IMR-90 (cell line): ENCODE measurements around the gene ADGRL1. TPM values are rescaled to one million over a fixed set of nuclear protein-coding genes. Genes with fewer than 3 reads are reported as not detected.

Experiments used
- ATAC-seq: fragments of 200-7000 bp; cut with Tn5 transposase; 2 replicates; pipeline ENCODE4 v1.9.1; 2020; ENCODE audit warnings: low read depth, mild to moderate bottlenecking, moderate library complexity
- BruUV-seq: library from RNA; stranded (reverse); fragments of 400-500 nt; replicated peaks from 2 replicates; lab custom pipeline; 2021; lab: Mats Ljungman, UMichigan
- CTCF ChIA-PET: fragments of 300-600 bp; formaldehyde crosslinking; extraction: SDS; loops from one replicate; lab custom pipeline; 2021; ENCODE audit warnings: antibody characterized with exemption; lab: Yijun Ruan, JAX
- POLR2A ChIA-PET: fragments of 300-600 bp; sonication (Branson Sonifier 250); formaldehyde crosslinking; loops from one replicate; lab custom pipeline; 2022; ENCODE audit warnings: antibody characterized with exemption; ENCODE audit not compliant: unreplicated experiment; lab: Charles Lee
- DNase-seq: peaks from one replicate; pipeline ENCODE4 v3.0.0; 2013
- H2AFZ ChIP-seq: replicated peaks from 2 replicates; pipeline ENCODE3; 2013; ENCODE audit warnings: low read length, mild to moderate bottlenecking; ENCODE audit not compliant: poor library complexity
- H2AK5ac ChIP-seq: 2 replicates; pipeline ENCODE4 v1.6.1; 2013; ENCODE audit warnings: low read depth, low read length, inconsistent platforms
- H2AK9ac ChIP-seq: replicated peaks from 2 replicates; pipeline ENCODE3; 2013; ENCODE audit warnings: mild to moderate bottlenecking, low read depth, low read length, moderate library complexity; ENCODE audit not compliant: poor library complexity
- H2BK120ac ChIP-seq: 2 replicates; pipeline ENCODE4 v1.6.1; 2013; ENCODE audit warnings: low read depth, low read length, inconsistent platforms
- H2BK15ac ChIP-seq: 3 replicates; pipeline ENCODE4 v1.6.1; 2013; ENCODE audit warnings: low read depth, low read length, inconsistent platforms
- H2BK20ac ChIP-seq: 2 replicates; pipeline ENCODE4 v1.6.1; 2013; ENCODE audit warnings: low read depth, mild to moderate bottlenecking, inconsistent platforms, low read length, moderate library complexity
- H2BK5ac ChIP-seq: 2 replicates; pipeline ENCODE4 v1.6.1; 2013; ENCODE audit warnings: mild to moderate bottlenecking, low read depth, low read length, inconsistent platforms; ENCODE audit not compliant: poor library complexity, severe bottlenecking
- H3K14ac ChIP-seq: replicated peaks from 2 replicates; pipeline ENCODE4 v1.6.1; 2013; ENCODE audit warnings: low read depth, low read length, inconsistent platforms
- H3K18ac ChIP-seq: 2 replicates; pipeline ENCODE4 v1.6.1; 2013; ENCODE audit warnings: low read depth, low read length, control low read depth
- H3K23ac ChIP-seq: 2 replicates; pipeline ENCODE4 v1.6.1; 2013; ENCODE audit warnings: low read depth, low read length, inconsistent platforms
- H3K27ac ChIP-seq: 2 replicates; pipeline ENCODE4 v1.5.1; 2013; ENCODE audit warnings: mild to moderate bottlenecking, control low read depth, low read length; ENCODE audit not compliant: insufficient read depth
- H3K27me3 ChIP-seq: 2 replicates; pipeline ENCODE4 v1.6.1; 2013; ENCODE audit warnings: low read length; ENCODE audit not compliant: control insufficient read depth, insufficient read depth
- H3K36me3 ChIP-seq: 2 replicates; pipeline ENCODE4 v1.6.1; 2013; ENCODE audit warnings: low read length, mixed read lengths; ENCODE audit not compliant: control insufficient read depth, insufficient read depth
- H3K4ac ChIP-seq: 2 replicates; pipeline ENCODE4 v1.6.1; 2013; ENCODE audit warnings: low read depth, low read length, inconsistent platforms
- H3K4me1 ChIP-seq: 2 replicates; pipeline ENCODE4 v1.6.1; 2013; ENCODE audit warnings: low read length, mixed read lengths; ENCODE audit not compliant: control insufficient read depth, insufficient read depth
- H3K4me2 ChIP-seq: 2 replicates; pipeline ENCODE4 v1.6.1; 2013; ENCODE audit warnings: low read depth, mild to moderate bottlenecking, control low read depth, low read length, moderate library complexity
- H3K4me3 ChIP-seq: 2 replicates; pipeline ENCODE4 v1.5.1; 2013; ENCODE audit warnings: low read depth, mild to moderate bottlenecking, control low read depth, low read length, moderate library complexity; ENCODE audit not compliant: insufficient read depth
- H3K56ac ChIP-seq: 2 replicates; pipeline ENCODE4 v1.6.1; 2013; ENCODE audit warnings: low read length, inconsistent platforms; ENCODE audit not compliant: insufficient read depth; ENCODE audit errors: extremely low read depth
- H3K79me1 ChIP-seq, 2 experiments: 2 replicates each; pipeline ENCODE4 v1.6.1; 2013; ENCODE audit warnings: low read length in 2 of 2, inconsistent platforms in 1 of 2, low read depth in 1 of 2
- H3K9ac ChIP-seq: 2 replicates; pipeline ENCODE4 v1.6.1; 2013; ENCODE audit warnings: low read depth, low read length, control low read depth
- H3K9me1 ChIP-seq: 2 replicates; pipeline ENCODE4 v1.6.1; 2013; ENCODE audit warnings: low read length, inconsistent platforms; ENCODE audit not compliant: insufficient read depth
- H3K9me3 ChIP-seq: 2 replicates; pipeline ENCODE4 v1.6.1; 2013; ENCODE audit warnings: low read length; ENCODE audit not compliant: control insufficient read depth, insufficient read depth
- H4K20me1 ChIP-seq: 2 replicates; pipeline ENCODE4 v1.6.1; 2013; ENCODE audit warnings: low read length, inconsistent platforms; ENCODE audit not compliant: insufficient read depth
- H4K5ac ChIP-seq: 2 replicates; pipeline ENCODE4 v1.6.1; 2013; ENCODE audit warnings: mild to moderate bottlenecking, low read depth, low read length, control low read depth
- H4K8ac ChIP-seq, 2 experiments: 2 replicates each; pipeline ENCODE4 v1.6.1; 2013; ENCODE audit warnings: low read depth in 2 of 2, low read length in 2 of 2, control low read depth in 1 of 2, inconsistent platforms in 1 of 2
- H4K91ac ChIP-seq: 2 replicates; pipeline ENCODE4 v1.6.1; 2013; ENCODE audit warnings: low read depth, low read length, inconsistent platforms; ENCODE audit not compliant: insufficient read depth
- BHLHE40 ChIP-seq: fragments of 150-350 bp; IDR thresholded peaks from 2 replicates; pipeline ENCODE4 v1.6.1; 2016; ENCODE audit warnings: mild to moderate bottlenecking, low read depth, low read length
- MAZ ChIP-seq: IDR thresholded peaks from 2 replicates; pipeline ENCODE4 v1.6.1; 2012; ENCODE audit warnings: low read depth, mild to moderate bottlenecking, low read length, improper control_type of control experiment, moderate library complexity, borderline replicate concordance
- NFE2L2 ChIP-seq: fragments of 150-350 bp; IDR thresholded peaks from 2 replicates; pipeline ENCODE4 v1.6.1; 2016; ENCODE audit warnings: low read depth, mild to moderate bottlenecking, low read length
- RCOR1 ChIP-seq: IDR thresholded peaks from 2 replicates; pipeline ENCODE4 v1.6.1; 2012; ENCODE audit warnings: mild to moderate bottlenecking, low read length, improper control_type of control experiment; ENCODE audit not compliant: insufficient replicate concordance
- RFX5 ChIP-seq: IDR thresholded peaks from 2 replicates; pipeline ENCODE4 v1.8.0; 2012; ENCODE audit warnings: low read depth, mild to moderate bottlenecking, low read length, moderate library complexity
- WGBS, 2 experiments: methylation state at CpG; one replicate each; pipeline versions ENCODE4 v1.1.5 to v1.1.7; 2013; ENCODE audit warnings: missing lambda C conversion rate in 2 of 2; ENCODE audit not compliant: insufficient read length in 1 of 2; ENCODE audit errors: extremely low coverage in 2 of 2; 5-methylcytosine and 5-hydroxymethylcytosine counted together
- dilution Hi-C: fragments of 300-500 bp; cut with HindIII; formaldehyde crosslinking; loops from one replicate; pipeline ENCODE4 v1.14.3; 2018; ENCODE audit warnings: low sequenced_read_pairs; ENCODE audit not compliant: unreplicated experiment
- in situ Hi-C: fragments of 300-500 bp; cut with MboI; formaldehyde crosslinking; loops from 3 replicates; pipeline ENCODE4 v1.14.3; 2019; ENCODE audit warnings: low sequenced_read_pairs, inconsistent platforms, mixed read lengths
- intact Hi-C: fragments of 100-400 bp; cut with micrococcal nuclease; formaldehyde crosslinking; loops from 2 replicates; pipeline ENCODE4 v1.10.0; 2022
- polyA plus RNA-seq, 3 experiments: library from polyadenylated mRNA; depleted of rRNA; stranded (reverse); fragments of >200 nt; gene quantifications; 2 replicates each; pipeline ENCODE4 v1.2.3, GENCODE V29; 2012; ENCODE audit warnings: low replicate concordance in 1 of 3
- total RNA-seq: library from RNA; depleted of rRNA; stranded (reverse); fragments of >200 nt; gene quantifications from 2 replicates; pipeline ENCODE4 v1.2.3, GENCODE V29; 2012
- TF ChIP-seq, protein P1 (sequence below): fragments of 150-350 bp; IDR thresholded peaks from 2 replicates; pipeline ENCODE4 v1.6.1; 2016; ENCODE audit warnings: low read depth, mild to moderate bottlenecking, low read length, moderate library complexity, borderline replicate concordance
- TF ChIP-seq, protein P2 (sequence below): conservative IDR thresholded peaks from 2 replicates; pipeline ENCODE4 v1.5.1; 2012; ENCODE audit warnings: mild to moderate bottlenecking, low read depth, low read length, improper control_type of control experiment
- TF ChIP-seq, protein P3 (sequence below): fragments of 150-350 bp; IDR thresholded peaks from 2 replicates; pipeline ENCODE4 v1.6.1; 2017; ENCODE audit warnings: mild to moderate bottlenecking, antibody characterized with exemption, low read length, low read depth

ADGRL1 gene
- total and polyA plus RNA-seq, 2 of the 4 experiments (the other 2 are of a cell fraction): 0.72 to 2.2 TPM

DNA sequence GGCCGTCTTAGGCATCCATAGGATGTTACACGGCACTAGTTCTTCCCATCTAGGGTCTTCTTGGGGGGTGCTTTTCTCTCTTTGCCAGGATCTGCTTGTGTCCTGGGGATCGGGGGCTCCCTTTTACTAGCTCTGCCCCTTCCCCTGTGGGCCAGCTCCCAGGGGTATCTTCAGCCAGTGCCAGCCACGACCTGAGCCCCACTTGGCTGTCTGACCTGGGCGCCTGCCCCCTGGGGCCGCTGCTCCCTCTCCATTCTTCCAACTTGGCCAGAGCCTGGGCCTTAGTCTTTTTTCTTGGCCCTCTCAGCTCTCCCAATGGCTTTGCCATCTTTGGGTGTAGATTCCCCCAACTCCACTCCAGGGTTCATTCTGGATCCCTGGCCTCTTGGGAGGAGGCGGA, 91.5 kb downstream of the ADGRL1 start:
- 93% methylated on average over 2 of the region's 7 CpGs; no CpG with 5 or more reads in 1 of the 2 experiments for whole genome bisulfite sequencing, 2 experiments
- CTCF ChIA-PET: interaction anchor here (1.3 kb wide), 1 partner anchor 42 kb away, joined by 3 read pairs; the partner anchor contains the start of gene MISP3
- dilution Hi-C loops: no loop called here

More for the DNA sequence above, 91.5 kb downstream of the ADGRL1 start:
- Histone ChIP-seq H2BK5ac (no peak overlapping the region), H2AK9ac (no peak overlapping the region), H4K8ac (no peak overlapping the region; a peak in 1 of 4 replicates), H4K20me1 (peaks cover 8% of the 10 kb centered on the region), H2AFZ (no peak overlapping the region), H3K27me3 (no peaks in the 10 kb centered on the region), H3K4me2 (no peak overlapping the region), H3K9me3 (no peaks in the 10 kb centered on the region), H3K4ac (no peak overlapping the region), H4K5ac (no peak overlapping the region), H3K27ac (no peak overlapping the region), H3K23ac (no peak overlapping the region), H2AK5ac (no peak overlapping the region), H3K79me1 (peaks cover 10 to 77% of the 10 kb centered on the region in 2 experiments), H3K4me1 (peaks cover 23% of the 10 kb centered on the region), H3K4me3 (no peak overlapping the region), H3K18ac (no peak overlapping the region), H2BK20ac (no peak overlapping the region), H3K9me1 (peaks cover 17% of the 10 kb centered on the region; the same call in 1 of the 2 replicates), H3K14ac (no peak overlapping the region), H2BK15ac (no peak overlapping the region), H3K9ac (no peak overlapping the region), H2BK120ac (no peak overlapping the region), H3K36me3 (no peaks in the 10 kb centered on the region), H4K91ac (no peak overlapping the region), H3K56ac (no peak overlapping the region)
- ATAC-seq (no peak), DNase-seq (no peak)
- POLR2A ChIA-PET: no interaction called here
- TF ChIP-seq, protein P1, sequence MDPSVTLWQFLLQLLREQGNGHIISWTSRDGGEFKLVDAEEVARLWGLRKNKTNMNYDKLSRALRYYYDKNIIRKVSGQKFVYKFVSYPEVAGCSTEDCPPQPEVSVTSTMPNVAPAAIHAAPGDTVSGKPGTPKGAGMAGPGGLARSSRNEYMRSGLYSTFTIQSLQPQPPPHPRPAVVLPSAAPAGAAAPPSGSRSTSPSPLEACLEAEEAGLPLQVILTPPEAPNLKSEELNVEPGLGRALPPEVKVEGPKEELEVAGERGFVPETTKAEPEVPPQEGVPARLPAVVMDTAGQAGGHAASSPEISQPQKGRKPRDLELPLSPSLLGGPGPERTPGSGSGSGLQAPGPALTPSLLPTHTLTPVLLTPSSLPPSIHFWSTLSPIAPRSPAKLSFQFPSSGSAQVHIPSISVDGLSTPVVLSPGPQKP: no peak
- TF ChIP-seq MAZ (no peak), NFE2L2 (no peak), RFX5 (no peak), RCOR1 (no peak), BHLHE40 (no peak)
- TF ChIP-seq, protein P2, sequence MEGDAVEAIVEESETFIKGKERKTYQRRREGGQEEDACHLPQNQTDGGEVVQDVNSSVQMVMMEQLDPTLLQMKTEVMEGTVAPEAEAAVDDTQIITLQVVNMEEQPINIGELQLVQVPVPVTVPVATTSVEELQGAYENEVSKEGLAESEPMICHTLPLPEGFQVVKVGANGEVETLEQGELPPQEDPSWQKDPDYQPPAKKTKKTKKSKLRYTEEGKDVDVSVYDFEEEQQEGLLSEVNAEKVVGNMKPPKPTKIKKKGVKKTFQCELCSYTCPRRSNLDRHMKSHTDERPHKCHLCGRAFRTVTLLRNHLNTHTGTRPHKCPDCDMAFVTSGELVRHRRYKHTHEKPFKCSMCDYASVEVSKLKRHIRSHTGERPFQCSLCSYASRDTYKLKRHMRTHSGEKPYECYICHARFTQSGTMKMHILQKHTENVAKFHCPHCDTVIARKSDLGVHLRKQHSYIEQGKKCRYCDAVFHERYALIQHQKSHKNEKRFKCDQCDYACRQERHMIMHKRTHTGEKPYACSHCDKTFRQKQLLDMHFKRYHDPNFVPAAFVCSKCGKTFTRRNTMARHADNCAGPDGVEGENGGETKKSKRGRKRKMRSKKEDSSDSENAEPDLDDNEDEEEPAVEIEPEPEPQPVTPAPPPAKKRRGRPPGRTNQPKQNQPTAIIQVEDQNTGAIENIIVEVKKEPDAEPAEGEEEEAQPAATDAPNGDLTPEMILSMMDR: no peak
- TF ChIP-seq, protein P3, sequence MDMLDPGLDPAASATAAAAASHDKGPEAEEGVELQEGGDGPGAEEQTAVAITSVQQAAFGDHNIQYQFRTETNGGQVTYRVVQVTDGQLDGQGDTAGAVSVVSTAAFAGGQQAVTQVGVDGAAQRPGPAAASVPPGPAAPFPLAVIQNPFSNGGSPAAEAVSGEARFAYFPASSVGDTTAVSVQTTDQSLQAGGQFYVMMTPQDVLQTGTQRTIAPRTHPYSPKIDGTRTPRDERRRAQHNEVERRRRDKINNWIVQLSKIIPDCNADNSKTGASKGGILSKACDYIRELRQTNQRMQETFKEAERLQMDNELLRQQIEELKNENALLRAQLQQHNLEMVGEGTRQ: no peak
- in situ Hi-C loops: no loop called here
- intact Hi-C loops: no loop called here
- no TSS peak for BruUV-seq
